Colonic mucosa (tissue), 4 donors: Measurements from ENCODE around the gene CFHR2. TPM values are rescaled to one million over a fixed set of nuclear protein-coding genes. Genes with fewer than 3 reads are reported as not detected.
"Not testable (repeated sequence)": the region's sequence is repeated elsewhere in the genome, so short reads cannot be mapped to it uniquely, and the experiment has no call there.

Experiments
- DNase-seq: peaks from one replicate; pipeline ENCODE4 v3.0.0-alpha.2; 2020
- H3K27ac ChIP-seq: fragments of 200-600 bp; one replicate; pipeline ENCODE4 v1.8.0; 2021
- H3K27me3 ChIP-seq: fragments of 200-600 bp; one replicate; pipeline ENCODE4 v1.8.0; 2021
- H3K36me3 ChIP-seq: fragments of 200-600 bp; one replicate; pipeline ENCODE4 v1.8.0; 2021
- H3K4me1 ChIP-seq: fragments of 200-600 bp; one replicate; pipeline ENCODE4 v1.8.0; 2021; ENCODE audit warnings: mild to moderate bottlenecking
- H3K4me3 ChIP-seq: fragments of 200-600 bp; one replicate; pipeline ENCODE4 v1.8.0; 2021
- H3K9ac ChIP-seq, 2 donors: one replicate each; pipeline ENCODE4 v1.7.0; 2013; ENCODE audit warnings: control low read depth in 2 of 2, low read depth in 2 of 2, low read length in 2 of 2
- H3K9me3 ChIP-seq: fragments of 200-600 bp; one replicate; pipeline ENCODE4 v1.8.0; 2021
- CTCF ChIP-seq: fragments of 200-600 bp; IDR thresholded peaks from one replicate; pipeline ENCODE4 v1.8.0; 2022; ENCODE audit warnings: antibody characterized with exemption, mild to moderate bottlenecking
- intact Hi-C: fragments of 100-400 bp; cut with DNase I; formaldehyde crosslinking; loops from one replicate; pipeline ENCODE4 v1.14.1; 2022
- total RNA-seq, 2 donors: library from RNA; stranded (reverse); fragmentation: NEBNext Ultra II Directional in 1 of 2; extraction: Animal tissue kit (Norgen Biotek cat#: 25700) in 1 of 2; gene quantifications; one replicate each; pipeline ENCODE4 v1.2.1, GENCODE V29; 2021
- donor health status: healthy.
- donor health status: DM: no; HTN: no; CAD: no.
- donor health status: DM: no; HTN: no; CAD: no.

The CFHR2 gene
- total RNA-seq, result under 1 TPM in 1 of 2 donors, not detected in 1; 0.27 TPM

GRCh38 chr1:196943568-196943967, at the start of gene CFHR2:
Gene CFHR2 (plus strand): TSS chr1:196943738. CDS start chr1:196943881, 143 bp downstream.
- H3K4me3 ChIP-seq, H3K9ac ChIP-seq, DNase-seq, H3K27me3 ChIP-seq, intact Hi-C loops, H3K9me3 ChIP-seq, H3K36me3 ChIP-seq, H3K4me1 ChIP-seq, H3K27ac ChIP-seq: not testable (repeated sequence)

- H3K36me3 ChIP-seq, result no peaks in the 10 kb centered on the region
- intact Hi-C loops, result no loop called here
- H3K4me3 ChIP-seq, result no peak overlapping the region
- H3K27ac ChIP-seq, result no peak overlapping the region
- DNase-seq, result no peak
- H3K9me3 ChIP-seq, result no peaks in the 10 kb centered on the region
- H3K27me3 ChIP-seq, result no peaks in the 10 kb centered on the region
- no peak overlapping the region for H3K9ac ChIP-seq
- H3K4me1 ChIP-seq, result no peaks in the 10 kb centered on the region
- TF ChIP-seq CTCF, result no peak
Observed at GRCh38 chr1:196896355-196896754, 47.2 kb upstream of the CFHR2 start.

- no peaks in the 10 kb centered on the region for H3K9me3 ChIP-seq
- no peak for DNase-seq
- no peaks in the 10 kb centered on the region for H3K36me3 ChIP-seq
- H3K27ac ChIP-seq, result no peak overlapping the region
- intact Hi-C loops, result no loop called here
- no peaks in the 10 kb centered on the region for H3K4me1 ChIP-seq
- TF ChIP-seq CTCF, result no peak
- no peaks in the 10 kb centered on the region for H3K27me3 ChIP-seq
- H3K9ac ChIP-seq, result no peak overlapping the region
- no peak overlapping the region for H3K4me3 ChIP-seq
Observed at GRCh38 chr1:196897158-196897828, 46.2 kb upstream of the CFHR2 start.

- H3K27me3 ChIP-seq, result no peaks in the 10 kb centered on the region
- no peaks in the 10 kb centered on the region for H3K36me3 ChIP-seq
- no peak overlapping the region for H3K27ac ChIP-seq
- H3K4me1 ChIP-seq, result no peaks in the 10 kb centered on the region
- TF ChIP-seq CTCF, result no peak
- no peak for DNase-seq
- intact Hi-C loops, result no loop called here
- no peak overlapping the region for H3K4me3 ChIP-seq
- no peaks in the 10 kb centered on the region for H3K9me3 ChIP-seq
- no peak overlapping the region for H3K9ac ChIP-seq
Observed at GRCh38 chr1:196902344-196902743, 41.2 kb upstream of the CFHR2 start.

- Histone ChIP-seq H3K4me3 (no peak overlapping the region), H3K4me1 (no peaks in the 10 kb centered on the region), H3K9me3 (no peaks in the 10 kb centered on the region), H3K27ac (no peak overlapping the region), H3K36me3 (no peaks in the 10 kb centered on the region), H3K9ac (no peak overlapping the region), H3K27me3 (no peaks in the 10 kb centered on the region)
- intact Hi-C loops, result no loop called here
- no peak for DNase-seq
- no peak for TF ChIP-seq CTCF
Observed at GRCh38 chr1:196910215-196910614, 33.3 kb upstream of the CFHR2 start.

GRCh38 chr1:196912283-196912682, 31.3 kb upstream of the CFHR2 start:
- H3K4me1 ChIP-seq, H3K27me3 ChIP-seq, H3K4me3 ChIP-seq, intact Hi-C loops, DNase-seq, H3K9ac ChIP-seq, H3K36me3 ChIP-seq, H3K27ac ChIP-seq, H3K9me3 ChIP-seq: not testable (repeated sequence)

- H3K9ac ChIP-seq, H3K4me1 ChIP-seq, H3K27ac ChIP-seq, H3K4me3 ChIP-seq, intact Hi-C loops, H3K9me3 ChIP-seq, DNase-seq, H3K36me3 ChIP-seq, H3K27me3 ChIP-seq: not testable (repeated sequence)
Observed at GRCh38 chr1:196926839-196927238, 16.7 kb upstream of the CFHR2 start.

- H3K9ac ChIP-seq, H3K36me3 ChIP-seq, H3K4me1 ChIP-seq, intact Hi-C loops, H3K27ac ChIP-seq, H3K9me3 ChIP-seq, H3K27me3 ChIP-seq, DNase-seq, H3K4me3 ChIP-seq: not testable (repeated sequence)
Observed at GRCh38 chr1:196932853-196933252, 10.7 kb upstream of the CFHR2 start.
